GM19238 (cell line): Measurements from ENCODE around the gene TUFT1.
"Not testable (repeated sequence)": the region's sequence is repeated elsewhere in the genome, so short reads cannot be mapped to it uniquely, and the experiment has no call there.

Experiments used
- DNase-seq: peaks from one replicate; pipeline ENCODE4 v3.0.0; 2011; ENCODE audit warnings: low spot score; ENCODE audit not compliant: insufficient read length

TUFT1 gene

DNA sequence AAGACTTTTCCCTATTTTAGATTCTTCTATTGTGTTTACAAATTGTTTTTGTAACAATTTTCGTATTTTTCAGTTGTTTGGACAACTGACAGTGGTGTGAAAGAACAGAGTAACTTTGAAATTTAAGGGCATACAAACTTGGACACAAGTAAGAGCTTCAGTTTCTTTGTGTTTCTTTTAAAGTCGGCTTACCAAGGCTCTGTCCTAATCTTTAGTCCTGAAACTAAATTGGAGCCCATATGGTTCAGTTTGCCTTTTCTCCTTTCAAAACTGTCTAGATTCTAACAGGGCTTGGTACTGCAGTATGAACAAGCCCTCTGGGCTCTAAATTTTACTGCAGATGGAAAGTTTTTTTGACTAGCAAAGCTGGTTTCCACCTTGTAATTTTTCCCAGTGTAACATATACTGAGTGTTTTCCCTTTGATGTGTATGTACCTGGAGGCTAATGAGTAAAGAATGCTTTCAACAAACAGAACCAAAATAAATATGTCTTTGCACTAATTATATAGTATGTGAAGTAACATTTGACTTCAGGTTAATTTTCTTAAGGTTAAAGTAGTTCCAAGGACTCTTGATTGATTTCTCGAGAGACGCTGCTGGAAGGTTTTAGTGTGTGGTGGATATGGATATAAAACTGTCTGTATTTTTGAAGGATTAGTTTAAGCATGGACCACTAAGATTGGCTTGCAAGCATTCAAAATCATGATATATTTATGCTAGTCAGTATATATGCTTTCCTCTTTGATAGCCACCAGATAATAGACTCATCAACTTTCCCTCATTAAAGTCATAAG, 75.8 kb downstream of the TUFT1 start:
- no peak for DNase-seq

DNA sequence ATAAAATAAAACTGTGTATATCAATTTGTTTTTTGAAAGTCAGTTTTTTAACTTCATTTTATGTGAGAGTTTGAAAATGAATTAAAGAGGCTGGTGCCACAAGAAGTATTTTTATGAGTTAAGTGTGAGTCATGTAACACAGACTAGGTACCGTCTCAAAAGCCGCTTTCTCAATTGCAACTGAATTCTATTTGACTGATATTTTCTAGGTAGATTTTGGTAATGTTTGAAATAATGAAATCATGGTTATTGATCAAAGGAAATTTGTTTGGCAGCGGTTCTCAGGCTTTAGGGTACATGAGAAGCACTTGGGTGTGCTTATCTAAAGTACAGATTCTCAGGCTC, 76.4 kb downstream of the TUFT1 start:
- no peak for DNase-seq

GRCh38 chr1:151618003-151618402, 77.9 kb downstream of the TUFT1 start:
- no peak for DNase-seq

DNA sequence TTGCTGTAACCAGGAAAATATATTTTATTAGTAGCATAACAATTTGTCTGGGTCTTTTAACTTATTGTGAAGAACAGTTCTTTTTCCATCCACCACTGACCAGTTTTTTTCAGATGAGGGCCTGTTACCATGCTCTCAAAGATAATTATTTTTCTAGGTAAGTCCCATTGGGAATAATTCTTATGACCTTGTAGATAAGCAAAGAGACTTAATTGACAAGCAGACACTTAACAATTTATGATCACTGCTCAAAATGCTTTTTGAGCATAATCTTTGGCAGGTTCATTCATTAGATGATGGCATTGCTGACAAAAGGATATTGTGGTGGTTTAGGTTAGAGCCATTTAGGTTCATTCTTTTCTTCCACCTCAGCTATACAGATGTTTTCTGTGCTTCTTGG, 78.4 kb downstream of the TUFT1 start:
- no peak for DNase-seq

- not testable (repeated sequence) for DNase-seq
These were observed 78.9 kb downstream of the TUFT1 start for GRCh38 chr1:151618996-151619395.

GRCh38 chr1:151619489-151620093, 79.5 kb downstream of the TUFT1 start:
- DNase-seq, result no peak

GRCh38 chr1:151620286-151620685, 80.2 kb downstream of the TUFT1 start:
- no peak for DNase-seq

GRCh38 chr1:151621351-151621750, 81.2 kb downstream of the TUFT1 start:
- no peak for DNase-seq

DNA sequence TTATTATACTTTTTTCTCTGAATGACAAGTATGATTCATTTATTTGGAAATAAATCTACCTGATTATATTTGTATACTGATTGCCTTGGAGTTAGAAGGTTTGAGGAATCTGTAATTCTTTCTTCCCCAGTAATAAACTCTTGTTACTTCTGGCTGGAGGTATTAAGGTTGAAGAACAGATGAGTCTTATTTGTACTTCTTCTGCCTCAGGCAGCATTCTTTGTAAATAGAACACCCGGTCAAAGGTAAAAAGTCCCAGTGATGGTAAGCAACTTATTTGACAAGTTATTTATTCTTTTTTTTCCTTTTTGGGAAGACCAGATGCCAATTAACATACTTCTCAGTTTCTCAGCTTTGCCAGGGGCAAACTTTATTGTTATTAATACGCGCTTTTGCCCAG, 84.7 kb downstream of the TUFT1 start:
- DNase-seq, result no peak

DNA sequence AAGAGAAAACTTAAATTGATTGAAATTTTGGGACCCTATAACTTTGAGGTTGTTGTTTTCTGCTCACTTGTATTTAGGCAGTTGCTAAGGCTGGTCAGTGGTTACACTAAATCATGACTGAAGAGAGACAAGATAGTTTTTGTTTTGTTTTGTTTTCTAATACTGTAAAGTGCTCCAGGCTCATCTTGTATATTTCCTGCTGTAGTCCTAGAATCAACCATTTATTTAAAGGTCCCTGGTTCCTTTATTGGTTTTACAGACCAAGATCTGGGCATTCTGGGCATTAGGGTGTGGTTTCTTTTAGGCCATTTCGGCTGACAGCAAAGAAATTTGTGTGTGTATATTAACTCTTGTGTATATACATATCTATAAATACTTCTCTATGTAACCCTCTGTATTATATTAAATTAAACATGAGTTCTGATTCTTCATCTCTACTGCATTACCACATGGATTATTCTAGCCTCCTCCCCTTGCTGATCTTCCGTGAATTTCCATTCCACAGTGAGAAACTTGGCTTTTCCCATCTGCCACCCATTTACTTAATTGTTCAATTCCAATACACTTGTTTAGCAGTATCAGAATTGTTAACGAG, 86.7 kb downstream of the TUFT1 start:
- no peak for DNase-seq

GRCh38 chr1:151629278-151629677, 89.2 kb downstream of the TUFT1 start:
- no peak for DNase-seq
